ENCODE measurements around the gene RAB34.
"Not testable (repeated sequence)": the region's sequence is repeated elsewhere in the genome, so short reads cannot be mapped to it uniquely, and the experiment has no call there.

Gene RAB34

DNA sequence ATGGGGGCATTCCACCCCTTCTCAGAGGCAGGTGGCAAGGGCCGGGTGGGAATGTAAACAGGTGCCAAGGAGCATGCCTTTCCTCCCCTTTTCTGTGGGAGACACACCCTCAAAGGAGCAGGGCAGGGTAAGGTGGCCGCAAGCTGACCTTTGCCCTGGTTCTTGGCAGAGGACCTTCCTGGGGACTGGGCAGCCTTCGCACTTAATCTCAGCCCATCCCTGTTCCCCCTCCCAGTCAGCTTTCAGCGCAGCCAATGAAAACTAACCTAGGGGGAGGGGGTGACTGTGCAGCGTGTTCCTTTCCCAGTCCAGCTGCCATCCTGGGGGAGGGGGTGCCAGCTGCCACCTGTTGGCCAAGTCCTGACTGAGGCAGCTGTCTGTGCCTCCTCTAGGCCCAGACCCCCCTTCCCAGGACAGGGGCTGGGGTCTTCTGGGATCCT lies 29.0 kb upstream of the RAB34 start:
- DNase-seq (ENCODE audit: low read depth in 3 of 3), result no peak

DNA sequence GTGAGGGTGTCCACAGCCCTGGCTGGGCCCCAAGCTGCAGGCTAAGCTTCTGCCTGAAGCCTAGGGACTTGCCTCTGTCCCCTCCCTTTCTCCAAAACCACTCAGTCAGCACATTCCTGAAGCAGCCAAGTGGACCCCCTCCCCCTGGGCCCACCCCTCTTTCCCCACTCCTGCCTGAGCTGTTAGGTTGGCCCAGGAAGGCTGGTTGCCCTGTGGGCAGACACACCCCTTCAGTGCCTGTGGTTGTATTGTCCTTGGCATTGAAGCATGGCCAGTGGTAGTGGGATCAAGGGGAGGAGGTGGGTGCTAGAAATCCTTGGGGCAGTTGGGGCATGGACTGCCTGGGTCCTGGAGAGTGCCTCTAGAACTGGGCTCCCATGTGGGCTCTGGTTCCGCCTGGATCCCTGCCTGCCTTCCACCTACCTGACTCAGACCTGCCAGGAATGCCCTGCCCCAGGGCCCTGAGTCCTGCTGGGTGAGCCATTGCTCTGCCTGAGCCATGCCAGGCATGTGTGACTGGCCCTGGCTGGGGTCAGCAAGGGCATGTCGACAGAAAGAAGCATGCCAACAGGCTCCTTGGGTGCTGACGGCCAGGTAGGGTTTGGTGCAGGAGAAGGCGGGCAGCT lies 28.2 kb upstream of the RAB34 start:
- no peak for DNase-seq (ENCODE audit: low read depth in 3 of 3)

DNA sequence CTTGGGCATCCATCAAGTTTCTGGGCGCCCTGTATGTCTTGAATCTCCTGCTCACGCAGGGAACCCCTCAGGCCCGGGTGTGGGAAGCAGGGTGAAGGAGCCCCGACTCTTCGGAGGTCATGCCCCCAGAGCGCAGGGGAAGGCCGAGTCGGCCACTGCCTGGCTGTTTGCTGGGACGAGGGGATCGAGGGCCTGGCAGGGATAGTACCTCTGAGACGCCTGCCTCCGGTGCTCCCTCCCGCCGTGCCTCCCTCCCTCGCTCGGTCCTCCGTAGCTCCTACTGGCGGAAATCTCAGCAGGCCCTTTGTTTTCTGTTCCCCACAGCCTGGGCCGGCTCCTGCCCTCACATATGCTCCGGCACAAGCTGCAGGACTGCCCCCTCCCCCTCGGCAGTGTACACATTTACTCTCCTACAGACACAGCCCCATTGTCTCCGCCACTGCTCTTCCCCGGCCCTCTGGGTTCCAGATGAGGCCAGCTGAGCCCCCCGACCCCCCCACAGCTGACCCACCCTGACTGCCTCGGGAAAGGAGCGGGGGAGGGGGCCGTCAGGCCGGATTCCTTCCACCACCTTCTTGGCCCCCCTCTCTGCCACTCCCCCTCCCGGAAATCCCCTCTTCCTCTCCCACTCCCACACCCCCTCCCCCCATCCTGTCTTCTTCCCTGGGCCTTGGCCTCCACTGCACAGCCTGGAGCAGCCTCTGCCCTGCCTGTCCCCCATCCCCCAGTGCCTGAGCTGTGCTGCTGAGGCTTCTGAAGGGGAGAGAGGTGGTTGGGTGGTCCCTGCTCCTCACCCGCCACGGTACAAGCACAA lies 27.5 kb upstream of the RAB34 start:
- no peak for DNase-seq (ENCODE audit: low read depth in 3 of 3)

DNA sequence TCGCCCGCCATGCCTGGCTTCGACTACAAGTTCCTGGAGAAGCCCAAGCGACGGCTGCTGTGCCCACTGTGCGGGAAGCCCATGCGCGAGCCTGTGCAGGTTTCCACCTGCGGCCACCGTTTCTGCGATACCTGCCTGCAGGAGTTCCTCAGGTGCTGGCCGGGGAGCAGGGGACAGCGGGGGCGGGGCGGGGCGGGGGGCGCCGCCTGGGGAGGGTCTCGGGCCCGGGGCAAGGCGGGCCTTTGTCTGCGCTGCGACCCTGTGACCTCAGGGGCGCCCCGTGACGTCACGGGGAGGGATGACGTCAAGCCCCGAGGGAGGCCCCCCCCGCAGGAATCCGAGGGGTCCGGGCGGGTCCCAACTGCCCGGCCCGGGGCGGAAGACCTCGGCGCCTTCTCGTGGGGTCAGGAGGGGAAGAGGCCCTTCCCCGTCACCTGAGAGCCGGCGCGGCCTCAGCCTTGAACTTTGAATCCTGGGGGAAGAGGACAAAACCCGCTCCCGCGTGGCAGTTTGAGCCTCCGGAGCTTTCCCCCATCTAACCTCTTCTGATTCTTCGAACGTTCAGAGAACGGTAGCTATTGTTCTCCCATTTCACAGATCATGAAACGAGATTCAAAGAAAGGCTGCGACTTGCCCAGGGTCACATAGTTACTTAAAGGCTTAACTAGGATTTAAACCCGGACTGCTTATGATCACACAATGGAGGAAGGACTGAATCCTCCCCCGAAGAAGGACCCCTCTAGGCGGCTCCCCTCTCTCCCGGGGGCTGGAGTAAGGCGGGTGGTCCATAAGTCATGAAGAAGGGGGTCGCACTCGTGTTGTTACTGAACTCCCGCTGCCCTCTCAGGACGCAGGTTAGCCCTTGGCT lies 26.7 kb upstream of the RAB34 start:
- peak in 2 of 3 experiments; percentile 57 to 75 for DNase-seq (ENCODE audit: low read depth in 3 of 3)

DNA sequence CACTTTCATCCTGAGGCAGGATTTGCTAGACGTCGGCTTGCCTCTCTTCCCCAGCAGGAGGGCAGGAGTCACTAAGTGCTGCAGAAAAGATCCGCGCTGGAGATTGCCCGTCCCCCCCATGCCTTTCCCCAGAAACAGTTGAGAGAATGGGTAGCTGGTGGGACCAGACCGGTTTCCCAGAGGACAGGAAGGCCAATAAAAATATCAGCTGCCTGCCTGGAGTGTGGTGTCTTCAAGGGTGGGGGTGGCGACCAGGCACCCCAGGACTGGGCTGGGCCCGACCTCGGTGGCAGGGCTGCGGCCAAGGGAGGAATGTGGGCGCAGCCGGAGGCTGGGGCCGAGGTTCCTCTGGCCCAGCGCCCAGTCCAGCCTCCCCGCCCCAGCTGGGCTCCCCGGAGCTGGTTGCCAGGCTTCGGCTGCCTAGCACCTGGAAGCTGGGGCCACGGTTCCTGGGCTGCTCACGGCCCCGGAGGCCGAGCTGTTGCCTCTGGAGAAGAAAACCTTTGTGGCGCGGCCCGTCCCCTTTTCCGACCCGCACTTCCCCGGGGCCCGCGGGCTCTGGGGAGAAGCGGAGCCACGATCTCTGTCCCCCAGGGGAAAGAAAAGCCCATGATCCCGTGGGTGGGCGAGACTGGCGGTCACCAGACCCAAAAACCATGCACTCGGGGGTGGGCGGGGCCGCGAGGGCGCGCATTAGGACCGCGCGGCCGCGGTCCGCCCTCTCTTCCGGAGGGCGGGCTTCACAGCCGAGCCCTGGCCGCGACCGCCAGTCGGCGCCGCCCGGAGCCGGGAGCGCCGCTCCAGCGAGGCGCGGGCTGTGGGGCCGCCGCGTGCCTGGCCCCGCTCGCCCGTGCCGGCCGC lies 25.8 kb upstream of the RAB34 start, which contains the start of gene TRAF4:
TSS of gene TRAF4 (plus strand) at position 769 of the 861 bp plus-strand sequence. CDS start 102 bp downstream, outside the sequence.
- DNase-seq (ENCODE audit: low read depth in 3 of 3), result peak; percentile 49 to 85 (median 62)

DNA sequence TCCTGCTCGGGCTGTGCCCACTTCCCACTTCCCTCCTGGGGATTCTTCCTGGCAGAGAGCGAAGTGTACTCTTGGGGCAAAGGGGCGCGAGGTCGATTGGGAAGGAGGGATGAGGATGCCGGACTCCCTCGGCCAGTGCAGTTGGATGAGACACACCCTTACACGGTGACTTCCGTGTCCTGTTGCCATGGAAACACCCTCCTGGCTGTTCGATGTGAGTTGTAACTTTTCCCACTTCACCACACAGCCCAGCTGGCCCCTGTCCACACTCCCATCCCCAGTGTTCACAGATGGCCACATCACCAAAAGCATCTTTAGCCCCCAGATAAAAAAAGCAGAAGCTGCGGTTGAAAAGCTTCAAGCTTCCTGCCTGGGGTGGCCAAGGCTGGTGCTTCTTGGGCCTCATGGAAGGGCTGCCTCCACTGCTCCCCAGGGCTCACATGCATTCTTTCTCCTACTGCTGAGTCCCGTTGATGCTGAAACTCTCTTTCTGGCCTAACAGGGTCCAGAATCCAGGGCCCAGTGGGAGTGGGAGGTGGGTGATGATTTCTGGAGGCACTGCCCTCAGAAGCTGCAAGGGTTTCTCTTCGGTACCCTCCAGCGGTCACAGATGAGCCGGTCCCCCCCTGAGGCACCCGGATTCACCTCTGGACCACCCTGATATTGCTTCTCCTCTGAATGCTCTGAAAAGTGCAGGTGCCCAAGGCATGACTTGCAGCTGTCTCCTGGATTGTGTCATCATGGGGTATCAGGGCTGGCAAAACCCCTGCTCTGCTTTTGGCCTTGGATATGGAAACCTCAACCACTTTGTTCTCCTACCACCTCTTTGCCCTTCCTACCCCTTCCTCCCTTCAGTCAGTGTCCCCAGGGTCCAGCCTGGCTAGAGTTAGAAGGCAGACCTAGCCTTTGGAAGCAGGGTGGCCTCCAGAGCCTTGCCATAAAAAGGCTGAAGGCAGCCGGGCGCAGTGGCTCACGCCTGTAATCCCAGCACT lies 24.0 kb upstream of the RAB34 start:
- DNase-seq (ENCODE audit: low read depth in 3 of 3), result no peak

DNA sequence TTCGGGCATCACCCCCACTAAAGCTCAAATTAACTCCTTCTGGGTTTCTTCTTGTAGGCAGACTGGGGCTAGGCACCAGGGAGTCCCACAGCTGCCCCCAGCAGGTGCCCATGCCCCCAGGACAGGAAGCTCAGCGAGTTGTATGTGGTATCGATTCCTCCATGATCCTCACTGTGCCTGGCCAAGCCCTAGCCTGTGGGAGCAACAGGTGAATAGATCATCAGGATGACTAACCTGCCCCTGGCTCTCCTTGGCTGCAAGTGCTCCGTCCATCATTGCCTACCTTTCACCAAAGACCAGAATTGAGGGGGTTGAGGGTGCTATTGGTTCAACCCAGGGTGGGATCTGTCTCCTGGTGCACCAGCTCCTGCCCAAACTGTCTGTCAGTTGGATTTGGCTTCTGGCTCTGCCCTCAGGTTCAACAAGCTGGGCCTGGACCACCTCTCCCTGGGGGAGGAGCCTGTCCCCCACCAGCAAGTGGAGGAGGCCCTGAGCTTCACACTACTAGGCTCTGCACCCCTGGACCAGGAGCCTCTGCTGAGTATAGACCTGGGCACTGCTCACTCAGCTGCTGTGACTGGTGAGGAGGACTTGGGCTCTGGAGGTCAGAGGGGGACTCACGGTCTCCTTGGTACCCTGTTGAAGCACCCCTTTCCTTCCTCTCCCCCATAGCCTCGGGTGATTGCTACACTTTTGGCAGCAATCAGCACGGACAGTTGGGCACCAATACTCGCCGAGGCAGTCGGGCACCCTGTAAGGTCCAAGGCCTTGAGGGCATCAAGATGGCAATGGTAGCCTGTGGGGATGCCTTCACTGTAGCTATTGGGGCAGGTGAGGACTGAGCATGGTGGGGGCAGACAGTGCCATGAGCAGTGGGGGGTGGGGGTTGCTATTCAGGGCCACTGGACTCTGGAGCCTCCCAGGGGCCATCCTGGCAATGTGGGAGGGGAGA lies 23.0 kb upstream of the RAB34 start:
- no peak for DNase-seq (ENCODE audit: low read depth in 3 of 3)

DNA sequence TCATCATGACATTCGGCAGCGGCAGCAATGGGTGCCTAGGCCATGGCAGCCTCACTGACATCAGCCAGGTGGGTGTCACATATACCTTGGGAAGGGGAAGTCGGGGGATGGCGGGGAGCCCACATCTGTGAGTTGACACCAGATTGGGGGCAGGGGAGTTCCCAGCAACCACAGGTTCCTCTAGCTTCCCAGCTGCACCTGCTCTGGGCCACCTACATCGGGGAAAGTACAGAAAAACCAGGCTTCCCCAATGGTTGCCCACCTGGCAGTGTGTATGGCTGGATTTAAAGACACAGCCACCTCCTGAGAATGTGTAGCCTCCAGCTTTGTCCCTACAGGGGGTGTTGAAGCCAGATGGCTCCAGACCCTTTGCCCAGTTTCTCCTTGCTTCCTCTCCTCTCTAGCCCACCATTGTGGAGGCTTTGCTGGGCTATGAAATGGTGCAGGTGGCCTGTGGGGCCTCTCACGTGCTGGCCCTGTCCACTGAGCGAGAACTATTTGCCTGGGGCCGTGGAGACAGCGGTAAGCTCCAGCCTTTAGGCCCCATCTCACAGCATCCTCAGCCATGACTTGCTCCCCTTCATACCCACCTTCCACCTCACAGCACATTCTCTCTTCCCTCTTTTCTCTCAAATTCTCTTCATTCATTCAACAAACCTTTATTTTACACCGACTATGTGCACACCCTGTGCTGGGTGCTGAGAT lies 21.2 kb upstream of the RAB34 start:
- DNase-seq (ENCODE audit: low read depth in 3 of 3), result peak in 1 of 3 experiments; percentile 59

DNA sequence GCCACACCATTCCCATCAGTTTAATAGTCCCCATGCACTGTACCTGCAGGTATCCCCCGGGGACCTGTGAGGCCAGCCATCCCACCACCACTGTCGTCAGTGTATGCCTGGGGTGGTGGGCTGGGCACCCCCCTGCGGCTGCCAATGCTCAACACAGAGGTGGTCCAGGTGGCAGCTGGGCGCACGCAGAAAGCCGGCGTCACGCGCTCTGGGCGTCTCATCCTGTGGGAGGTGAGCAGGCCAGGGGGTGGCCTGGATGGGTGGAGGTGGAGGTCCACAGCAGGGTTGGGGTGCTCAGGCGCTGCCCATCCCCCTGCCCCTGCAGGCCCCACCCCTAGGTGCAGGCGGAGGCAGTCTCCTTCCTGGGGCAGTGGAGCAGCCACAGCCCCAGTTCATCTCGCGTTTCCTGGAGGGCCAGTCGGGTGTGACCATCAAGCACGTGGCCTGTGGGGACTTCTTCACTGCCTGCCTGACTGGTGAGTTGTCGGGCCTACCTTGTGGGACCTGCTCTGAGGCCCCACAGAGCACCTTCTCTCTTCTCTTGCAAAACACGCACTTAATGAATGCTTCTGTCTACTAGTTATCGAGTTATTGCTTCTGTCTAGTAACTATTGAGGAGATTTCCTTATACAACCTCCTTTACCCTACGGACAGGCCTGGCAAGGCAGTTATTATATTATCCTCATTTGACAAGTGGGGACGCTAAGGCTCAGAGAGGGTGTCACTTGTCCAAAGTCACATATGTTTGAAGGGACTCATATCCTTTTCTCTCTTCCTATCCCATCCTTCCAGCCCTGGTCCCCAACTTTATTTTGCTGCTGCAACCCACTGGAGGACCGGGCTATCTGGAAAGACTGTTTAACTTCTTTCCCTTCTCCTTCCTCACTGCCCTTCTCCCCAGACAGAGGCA lies 20.4 kb upstream of the RAB34 start:
- no peak for DNase-seq (ENCODE audit: low read depth in 3 of 3)

DNA sequence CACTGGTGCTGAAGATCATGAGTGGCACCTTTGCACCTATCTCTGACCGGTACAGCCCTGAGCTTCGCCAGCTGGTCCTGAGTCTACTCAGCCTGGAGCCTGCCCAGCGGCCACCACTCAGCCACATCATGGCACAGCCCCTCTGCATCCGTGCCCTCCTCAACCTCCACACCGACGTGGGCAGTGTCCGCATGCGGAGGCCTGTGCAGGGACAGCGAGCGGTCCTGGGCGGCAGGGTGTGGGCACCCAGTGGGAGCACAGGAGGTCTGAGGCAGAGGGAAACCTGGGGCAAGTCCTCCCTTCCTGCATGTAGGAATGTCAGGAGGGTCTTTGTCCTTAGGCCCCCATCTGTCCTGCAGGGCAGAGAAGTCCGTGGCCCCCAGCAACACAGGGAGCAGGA lies 19.6 kb upstream of the RAB34 start:
- no peak for DNase-seq (ENCODE audit: low read depth in 3 of 3)

DNA sequence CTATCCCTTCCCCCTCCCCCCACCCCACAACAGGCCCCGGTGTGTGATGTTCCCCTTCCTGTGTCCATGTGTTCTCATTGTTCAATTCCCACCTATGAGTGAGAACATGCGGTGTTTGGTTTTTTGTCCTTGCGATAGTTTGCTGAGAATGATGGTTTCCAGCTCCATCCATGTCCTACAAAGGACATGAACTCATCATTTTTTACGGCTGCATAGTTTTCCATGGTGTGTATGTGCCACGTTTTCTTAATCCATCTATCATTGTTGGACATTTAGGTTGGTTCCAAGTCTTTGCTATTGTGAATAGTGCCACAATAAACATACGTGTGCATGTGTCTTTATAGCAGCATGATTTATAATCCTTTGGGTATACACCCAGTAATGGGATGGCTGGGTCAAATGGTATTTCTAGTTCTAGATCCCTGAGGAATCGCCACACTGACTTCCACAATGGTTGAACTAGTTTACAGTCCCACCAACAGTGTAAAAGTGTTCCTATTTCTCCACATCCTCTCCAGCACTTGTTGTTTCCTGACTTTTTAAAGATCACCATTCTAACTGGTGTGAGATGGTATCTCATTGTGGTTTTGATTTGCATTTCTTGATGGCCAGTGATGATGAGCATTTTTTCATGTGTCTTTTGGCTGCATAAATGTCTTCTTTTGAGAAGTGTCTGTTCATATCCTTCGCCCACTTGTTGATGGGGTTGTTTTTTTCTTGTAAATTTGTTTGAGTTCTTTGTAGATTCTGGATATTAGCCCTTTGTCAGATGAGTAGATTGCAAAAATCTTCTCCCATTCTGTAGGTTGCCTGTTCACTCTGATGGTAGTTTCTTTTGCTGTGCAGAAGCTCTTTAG lies 18.5 kb upstream of the RAB34 start:
- DNase-seq (ENCODE audit: low read depth in 3 of 3), result not testable (repeated sequence)

DNA sequence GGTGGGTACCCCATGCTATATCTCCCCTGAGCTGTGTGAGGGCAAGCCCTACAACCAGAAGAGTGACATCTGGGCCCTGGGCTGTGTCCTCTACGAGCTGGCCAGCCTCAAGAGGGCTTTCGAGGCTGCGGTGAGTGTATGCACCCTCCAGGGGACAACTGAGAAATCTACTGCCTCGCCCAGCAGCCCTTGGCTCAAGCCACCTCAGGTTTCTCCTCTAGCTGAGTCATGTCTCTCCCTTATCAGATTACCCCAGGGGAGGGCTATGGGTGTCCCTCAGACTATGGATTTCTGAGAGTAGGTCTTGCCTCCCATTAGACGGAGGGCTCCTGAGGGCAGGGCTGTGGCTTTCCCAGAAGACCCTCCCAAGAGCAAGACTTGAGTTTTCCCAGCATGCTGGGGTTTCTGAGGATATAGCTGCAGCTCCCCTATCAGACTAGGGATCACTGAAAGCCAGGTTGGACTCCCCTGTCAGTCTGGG lies 17.6 kb upstream of the RAB34 start:
- no peak for DNase-seq (ENCODE audit: low read depth in 3 of 3)

DNA sequence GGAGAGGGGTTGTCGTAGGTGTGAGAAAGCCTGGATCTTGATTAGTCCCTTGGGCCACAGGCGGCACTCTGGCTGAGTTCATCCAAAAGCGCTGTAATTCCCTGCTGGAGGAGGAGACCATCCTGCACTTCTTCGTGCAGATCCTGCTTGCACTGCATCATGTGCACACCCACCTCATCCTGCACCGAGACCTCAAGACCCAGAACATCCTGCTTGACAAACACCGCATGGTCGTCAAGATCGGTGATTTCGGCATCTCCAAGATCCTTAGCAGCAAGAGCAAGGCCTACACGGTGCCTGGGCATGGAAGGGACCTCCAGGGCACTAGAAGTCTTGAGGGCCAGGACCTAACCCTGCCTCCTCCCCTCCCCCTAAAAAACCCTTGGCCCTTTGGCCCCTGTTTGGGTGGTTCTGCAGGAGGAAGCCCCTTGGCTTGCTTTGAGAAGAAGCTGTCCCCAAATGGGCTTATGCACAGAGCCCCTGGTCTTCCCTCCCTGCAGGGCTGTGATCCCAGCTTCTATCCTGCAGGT lies 17.1 kb upstream of the RAB34 start:
- DNase-seq (ENCODE audit: low read depth in 3 of 3), result no peak

DNA sequence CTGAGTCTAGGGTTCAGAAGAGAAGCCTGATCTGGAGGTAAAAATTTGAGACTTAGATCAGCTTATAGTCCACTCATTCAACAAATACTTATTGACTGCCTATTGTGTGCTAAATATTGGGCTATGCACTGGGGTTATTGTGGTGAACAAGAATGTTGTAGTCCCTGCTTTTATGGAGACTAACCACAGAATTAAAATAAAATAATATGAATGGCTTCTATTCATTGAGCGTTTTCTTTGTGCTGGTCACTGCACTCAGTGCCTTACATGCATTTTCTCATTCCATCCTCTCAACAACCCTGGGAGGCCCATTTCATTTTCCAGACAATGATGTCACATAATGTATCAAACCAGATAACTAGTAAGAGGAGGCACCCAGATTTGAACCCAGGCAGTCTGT lies 15.7 kb upstream of the RAB34 start:
- DNase-seq (ENCODE audit: low read depth in 3 of 3), result no peak

DNA sequence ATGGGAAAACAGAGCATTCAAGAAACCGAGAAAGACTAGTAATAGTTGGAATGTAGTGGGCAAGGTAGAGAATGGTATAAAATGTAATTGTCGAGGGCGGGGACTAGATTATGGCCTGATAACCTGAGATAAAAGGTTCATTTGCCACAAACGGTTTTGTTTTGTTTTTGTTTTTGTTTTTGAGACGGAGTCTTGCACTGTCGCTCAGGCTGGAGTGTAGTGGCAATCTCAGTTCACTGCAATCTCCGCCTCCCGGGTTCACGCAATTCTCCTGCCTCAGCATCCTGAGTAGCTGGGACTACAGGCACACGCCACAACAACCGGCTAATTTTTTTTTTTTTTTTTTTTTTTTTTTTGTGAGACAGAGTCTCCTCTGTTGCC lies 12.3 kb upstream of the RAB34 start:
- no peak for DNase-seq (ENCODE audit: low read depth in 3 of 3)
